HG03469 (cell line): Measurements from ENCODE around the gene FOLR1.

Experiments used
- ATAC-seq: cut with Tn5 transposase; IDR thresholded peaks from one replicate; pipeline ENCODE4 v1.9.1; 2021; ENCODE audit warnings: mild to moderate bottlenecking, moderate library complexity, moderate number of reproducible peaks; ENCODE audit not compliant: unreplicated experiment

Gene FOLR1

GRCh38 chr11:72233773-72234513, 42.0 kb downstream of the FOLR1 start:
- no peak for ATAC-seq

DNA sequence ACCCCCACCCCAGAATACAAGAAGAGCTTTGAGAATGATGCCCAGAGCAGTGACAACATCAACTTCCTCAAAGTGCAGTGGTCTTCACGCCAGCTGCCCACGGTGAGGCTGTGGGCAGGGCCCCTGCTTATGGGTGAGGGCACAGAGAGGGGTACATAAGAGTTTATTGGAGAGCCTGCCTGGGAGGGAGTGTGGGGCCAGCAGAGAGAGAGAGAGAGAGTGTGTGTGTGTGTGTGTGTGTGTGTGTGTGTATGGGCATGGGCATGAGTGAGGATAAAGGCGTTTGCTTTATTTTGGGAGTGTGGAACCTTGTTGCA, 42.5 kb downstream of the FOLR1 start:
- no peak for ATAC-seq

- no peak for ATAC-seq
Measured at GRCh38 chr11:72234920-72235319, 43.0 kb downstream of the FOLR1 start.

- no peak for ATAC-seq
Measured at GRCh38 chr11:72235351-72236057, 43.6 kb downstream of the FOLR1 start.

- ATAC-seq, result no peak
Measured at GRCh38 chr11:72236083-72236697, 44.2 kb downstream of the FOLR1 start.

GRCh38 chr11:72236774-72237111, 44.8 kb downstream of the FOLR1 start:
- no peak for ATAC-seq

- no peak for ATAC-seq
Measured at GRCh38 chr11:72237112-72237931, 45.4 kb downstream of the FOLR1 start.

DNA sequence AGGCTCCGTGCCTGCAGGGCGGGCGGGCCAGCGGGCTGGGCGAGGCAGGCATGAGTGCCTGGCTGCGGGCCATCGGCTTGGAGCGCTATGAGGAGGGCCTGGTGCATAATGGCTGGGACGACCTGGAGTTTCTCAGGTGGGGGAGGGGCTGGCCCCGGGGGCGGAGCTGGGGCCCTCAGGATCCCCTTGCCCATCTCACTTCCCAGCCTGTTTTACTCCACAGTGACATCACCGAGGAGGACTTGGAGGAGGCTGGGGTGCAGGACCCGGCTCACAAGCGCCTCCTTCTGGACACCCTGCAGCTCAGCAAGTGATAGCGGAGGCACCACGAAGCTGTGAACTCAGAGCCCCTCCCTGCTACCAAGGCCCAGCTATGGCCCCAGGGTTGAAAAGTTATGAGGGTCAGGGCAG, 46.1 kb downstream of the FOLR1 start:
- no peak for ATAC-seq

DNA sequence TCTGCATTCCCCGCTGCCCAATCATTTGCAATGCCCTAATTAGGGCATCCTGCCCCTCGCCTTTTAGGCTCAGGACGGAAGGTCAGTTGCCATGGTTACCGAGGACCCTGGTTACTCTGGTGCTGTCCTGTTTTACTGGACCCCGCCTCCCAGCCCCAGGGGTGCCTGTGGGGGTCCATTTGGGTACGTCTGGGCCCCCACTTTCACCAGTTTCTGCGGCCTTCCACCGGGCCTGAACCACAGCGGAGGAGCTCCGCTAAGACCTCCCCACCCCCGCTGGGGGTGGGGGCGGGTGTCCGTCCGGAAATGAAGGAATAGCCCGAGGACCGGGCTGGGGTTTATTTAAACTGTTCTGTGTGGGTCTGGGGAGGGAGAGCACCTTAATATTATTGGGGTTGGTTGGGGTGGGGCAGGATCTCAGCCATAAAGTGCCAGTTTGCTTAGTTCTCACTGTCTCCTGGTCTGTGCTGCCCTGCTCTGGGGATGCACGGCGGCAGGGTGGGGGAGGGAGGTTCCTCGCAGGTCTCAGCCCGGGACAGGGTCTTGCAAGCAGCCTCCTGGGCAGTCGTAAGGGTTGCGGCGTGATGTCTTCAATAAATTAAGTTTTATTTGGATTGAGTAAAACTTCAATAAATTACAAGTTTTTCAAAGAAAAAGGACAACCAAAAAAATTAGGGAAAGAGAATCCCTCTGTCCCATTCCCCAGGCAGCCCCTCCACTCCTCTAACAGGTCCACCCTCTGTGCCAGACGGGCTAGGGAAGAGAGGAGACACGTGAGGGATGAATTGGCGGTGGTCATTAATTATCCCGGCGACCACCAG, 46.8 kb downstream of the FOLR1 start:
- no peak for ATAC-seq

DNA sequence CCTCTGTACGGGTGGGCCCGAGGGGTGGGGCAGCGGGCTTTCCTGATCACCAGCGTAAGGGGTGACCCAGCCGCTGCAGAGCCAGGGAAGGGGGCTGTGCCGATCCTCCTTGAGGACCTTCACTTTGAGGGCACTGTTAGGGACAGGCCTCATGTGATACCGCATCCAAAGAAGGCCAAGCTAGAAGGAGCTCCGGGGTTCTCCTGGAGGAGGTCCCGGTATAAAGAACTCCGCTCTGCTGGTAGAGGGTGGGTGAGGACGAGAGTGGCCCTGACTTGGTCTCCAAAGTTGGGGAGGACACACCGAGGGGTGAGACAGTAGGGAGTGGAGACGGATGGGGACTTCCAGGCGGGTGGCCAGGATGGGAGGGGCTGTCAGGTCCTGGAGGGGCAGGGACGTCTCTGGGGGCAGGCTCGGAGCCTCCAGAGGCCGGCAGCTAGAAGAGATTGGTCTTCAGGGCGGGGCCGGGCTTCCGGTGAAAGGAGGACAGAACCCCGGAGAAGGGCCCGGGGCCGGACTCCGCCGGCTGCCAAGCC, 47.4 kb downstream of the FOLR1 start:
- ATAC-seq, result no peak

- no peak for ATAC-seq
Measured at GRCh38 chr11:72239849-72240460, 48.0 kb downstream of the FOLR1 start.

DNA sequence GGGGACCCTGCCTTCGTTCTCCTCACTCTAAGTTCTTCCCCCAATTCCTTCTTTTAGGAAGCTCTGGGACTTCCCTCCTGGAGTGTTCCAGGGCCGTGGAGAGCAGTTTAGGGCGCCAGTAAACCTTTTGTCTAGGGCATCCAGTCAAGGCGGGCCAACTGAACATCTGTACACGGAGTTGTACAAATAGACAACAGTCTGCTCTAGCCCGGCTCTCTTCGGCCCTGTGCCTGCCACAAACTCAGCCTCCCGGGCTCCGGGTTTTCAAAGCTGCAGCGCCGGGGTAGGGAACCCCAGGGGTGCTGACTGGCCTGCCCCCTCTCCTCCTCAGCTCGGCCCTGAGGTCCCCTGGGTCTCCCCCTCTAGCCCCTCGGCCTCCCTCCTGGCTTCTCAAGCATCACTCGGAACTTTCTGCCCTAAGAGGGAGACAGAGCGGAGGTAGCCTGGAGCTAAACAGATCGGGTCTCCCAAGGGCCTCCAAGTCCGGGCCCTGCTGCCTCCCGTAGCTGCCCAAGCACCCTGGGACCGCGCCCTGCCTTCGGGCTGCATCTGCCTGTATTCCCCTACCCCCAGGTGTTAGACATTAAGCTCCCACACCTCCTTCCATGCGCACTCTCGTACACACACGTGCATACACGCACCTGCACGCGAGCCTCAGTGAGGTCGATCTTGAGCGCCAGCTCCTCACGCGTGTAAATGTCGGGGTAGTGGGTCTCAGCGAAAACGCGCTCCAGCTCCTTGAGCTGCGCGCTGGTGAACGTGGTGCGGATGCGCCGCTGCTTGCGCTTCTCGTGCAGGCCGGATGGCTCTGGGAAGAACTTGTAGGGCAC, 48.7 kb downstream of the FOLR1 start:
- ATAC-seq, result no peak

DNA sequence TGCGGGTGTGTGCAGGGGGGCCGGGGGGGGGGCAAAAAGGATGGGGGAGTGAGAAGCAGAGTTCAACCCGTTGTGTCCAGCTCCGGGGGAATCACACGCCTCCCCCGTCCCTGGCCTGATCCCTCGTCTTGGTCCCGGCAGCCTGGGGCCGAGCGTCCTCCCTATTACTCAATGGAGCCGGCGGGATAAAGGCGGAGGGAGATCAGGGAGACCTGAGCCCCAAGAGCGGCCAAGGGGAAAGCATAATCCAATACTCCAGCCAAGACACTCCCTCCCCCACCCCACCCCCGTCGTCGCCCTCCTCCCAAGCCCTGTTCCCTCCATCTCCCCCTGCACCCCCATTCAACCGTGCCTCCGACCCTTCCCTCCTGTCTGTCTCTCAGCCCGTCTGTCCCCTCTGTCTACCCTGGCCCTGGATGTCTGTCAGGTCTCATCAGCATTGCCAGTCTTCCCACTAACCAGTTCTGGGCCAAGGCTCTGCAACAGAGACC, 49.4 kb downstream of the FOLR1 start:
- no peak for ATAC-seq

GRCh38 chr11:72242141-72242540, 50.2 kb downstream of the FOLR1 start:
- no peak for ATAC-seq

- no peak for ATAC-seq
Measured at GRCh38 chr11:72243173-72244059, 51.5 kb downstream of the FOLR1 start.

GRCh38 chr11:72244060-72244360, 52.1 kb downstream of the FOLR1 start, which contains the start of gene PHOX2A:
PHOX2A (minus strand) TSS chr11:72244176; CDS start chr11:72244004, 172 bp downstream.
- no peak for ATAC-seq

DNA sequence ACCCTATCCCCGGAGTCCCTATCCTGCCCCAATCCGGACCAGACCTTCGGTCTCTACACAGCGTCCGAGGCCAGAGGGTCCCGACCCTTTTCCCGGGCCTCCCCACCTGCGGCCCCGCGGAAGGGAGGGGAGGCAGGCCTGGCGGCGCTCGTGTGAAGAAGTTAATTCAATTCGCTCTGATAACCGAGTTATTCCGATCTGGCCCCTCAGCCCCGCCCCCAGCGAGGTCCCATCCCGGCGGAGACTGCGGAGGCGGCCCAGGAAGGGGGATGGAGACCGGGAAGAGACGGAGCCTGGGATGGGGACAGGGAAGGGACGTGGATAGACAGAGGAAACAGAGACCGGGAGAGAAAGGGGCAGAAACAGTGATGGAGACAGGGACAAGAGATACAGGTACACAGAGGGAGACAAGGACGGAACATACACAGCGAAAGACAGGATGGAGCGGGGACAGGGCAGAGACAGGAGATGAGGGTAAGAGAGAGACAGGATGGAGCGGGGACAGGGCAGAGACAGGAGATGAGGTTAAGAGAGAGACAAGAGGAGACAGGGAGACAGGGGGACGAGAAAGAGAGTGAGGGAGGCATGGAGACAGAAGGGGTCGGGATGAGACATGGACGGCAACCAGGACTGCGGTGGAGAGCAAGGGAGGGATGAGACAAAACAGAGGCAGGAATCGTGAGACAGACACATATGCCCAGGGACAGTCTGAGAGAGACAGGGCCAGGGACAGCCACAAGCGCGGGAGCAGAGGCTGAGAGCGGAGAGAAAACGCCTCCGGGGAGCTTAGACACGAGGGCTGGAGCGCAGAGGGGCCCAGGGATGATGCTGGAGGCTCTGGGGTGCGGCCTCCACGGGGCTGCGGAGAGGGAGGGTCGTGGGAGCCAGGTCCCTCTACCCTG, 52.7 kb downstream of the FOLR1 start:
- ATAC-seq, result no peak
